ENCODE results near the gene AK9.

The AK9 gene

GRCh38 chr6:109506314-109506713 lies 184.7 kb downstream of the AK9 start:
- TF ChIP-seq CTCF (IDR thresholded peaks at IDR 0.05; ENCODE audit: low read depth, low read length, missing control alignments) = no peak
- no peak overlapping the region for H3K4me3 ChIP-seq (ENCODE audit: low read depth, low read length)
- no peak for DNase-seq (ENCODE audit: low read depth)
- in situ Hi-C loops (cut with HindIII; ENCODE audit: low sequenced_read_pairs) = no loop called here

- no peak for TF ChIP-seq CTCF (IDR thresholded peaks at IDR 0.05; ENCODE audit: low read depth, low read length, missing control alignments)
- no peak overlapping the region for H3K4me3 ChIP-seq (ENCODE audit: low read depth, low read length)
- DNase-seq (ENCODE audit: low read depth) = no peak
- in situ Hi-C loops (cut with HindIII; ENCODE audit: low sequenced_read_pairs) = no loop called here
Observed at GRCh38 chr6:109503327-109504224, 187.4 kb downstream of the AK9 start.

GRCh38 chr6:109498936-109499335 lies 192.1 kb downstream of the AK9 start:
- no peak overlapping the region for H3K4me3 ChIP-seq (ENCODE audit: low read depth, low read length)
- no peak for DNase-seq (ENCODE audit: low read depth)
- in situ Hi-C loops (cut with HindIII; ENCODE audit: low sequenced_read_pairs) = no loop called here
- TF ChIP-seq CTCF (IDR thresholded peaks at IDR 0.05; ENCODE audit: low read depth, low read length, missing control alignments) = no peak

- DNase-seq (ENCODE audit: low read depth) = no peak
- no peak overlapping the region for H3K4me3 ChIP-seq (ENCODE audit: low read depth, low read length)
- in situ Hi-C loops (cut with HindIII; ENCODE audit: low sequenced_read_pairs) = no loop called here
- no peak for TF ChIP-seq CTCF (IDR thresholded peaks at IDR 0.05; ENCODE audit: low read depth, low read length, missing control alignments)
Observed at GRCh38 chr6:109498052-109498451, 192.9 kb downstream of the AK9 start.

- H3K4me3 ChIP-seq (ENCODE audit: low read depth, low read length) = no peak overlapping the region
- TF ChIP-seq CTCF (IDR thresholded peaks at IDR 0.05; ENCODE audit: low read depth, low read length, missing control alignments) = no peak
- in situ Hi-C loops (cut with HindIII; ENCODE audit: low sequenced_read_pairs) = no loop called here
- no peak for DNase-seq (ENCODE audit: low read depth)
Observed at GRCh38 chr6:109496036-109496772, 194.8 kb downstream of the AK9 start.

- TF ChIP-seq CTCF (IDR thresholded peaks at IDR 0.05; ENCODE audit: low read depth, low read length, missing control alignments) = no peak
- no peak overlapping the region for H3K4me3 ChIP-seq (ENCODE audit: low read depth, low read length)
- in situ Hi-C loops (cut with HindIII; ENCODE audit: low sequenced_read_pairs) = no loop called here
- no peak for DNase-seq (ENCODE audit: low read depth)
Observed at GRCh38 chr6:109493865-109494264, 197.1 kb downstream of the AK9 start.

Measured in astrocyte of the cerebellum (primary cell).